Ovary (tissue), 9 donors: ENCODE data around the gene IHH. TPM values are rescaled to one million over a fixed set of nuclear protein-coding genes. Genes with fewer than 3 reads are reported as not detected.

Experiments used
- DNase-seq, 5 donors: peaks; one replicate each; pipeline ENCODE4 v3.0.0-alpha.2; 2019 to 2020
- H3K27ac ChIP-seq, 2 donors: fragments of 200-600 bp; one replicate each; pipeline versions ENCODE4 v1.5.1 to v1.8.0; 2019 to 2022
- H3K27me3 ChIP-seq: fragments of 200-600 bp; one replicate; pipeline ENCODE4 v1.8.0; 2022
- H3K36me3 ChIP-seq: fragments of 200-600 bp; sonication (generic); one replicate; pipeline ENCODE4 v1.5.1; 2019
- H3K4me1 ChIP-seq: one replicate; pipeline ENCODE4 v1.8.1; 2013; ENCODE audit warnings: mild to moderate bottlenecking, moderate library complexity; ENCODE audit not compliant: insufficient read depth
- H3K4me3 ChIP-seq: fragments of 200-600 bp; sonication (generic); one replicate; pipeline ENCODE4 v1.5.1; 2017
- H3K9me3 ChIP-seq, 2 donors: fragments of 200-600 bp in 1 of 2; sonication (generic) in 1 of 2; one replicate each; pipeline versions ENCODE4 v1.5.1 to v1.8.1; 2013 to 2019; ENCODE audit warnings: mild to moderate bottlenecking in 1 of 2, moderate library complexity in 1 of 2
- CTCF ChIP-seq, 3 donors: fragments of 450-650 bp in 2 of 3; fragments of 200-600 bp in 1 of 3; IDR thresholded peaks; one replicate each; pipeline versions ENCODE4 v1.5.1 to v1.8.0; 2016 to 2022; ENCODE audit warnings: antibody characterized with exemption in 3 of 3, mild to moderate bottlenecking in 1 of 3
- EP300 ChIP-seq: sonication (generic); formaldehyde crosslinking; IDR thresholded peaks from one replicate; pipeline ENCODE4 v1.6.1; 2017; ENCODE audit warnings: antibody characterized with exemption
- POLR2A ChIP-seq: fragments of 450-650 bp; IDR thresholded peaks from one replicate; pipeline ENCODE4 v1.6.1; 2017; ENCODE audit warnings: antibody characterized with exemption, mild to moderate bottlenecking, moderate library complexity
- WGBS, 3 donors: extraction: QIAGEN DNeasy Blood & Tissue Kit in 1 of 3; methylation state at CpG; one replicate each; pipeline versions ENCODE4 v1.1.5 to v1.1.7; 2013 to 2017; 5-methylcytosine and 5-hydroxymethylcytosine counted together
- intact Hi-C, 4 donors: fragments of 100-400 bp; cut with DNase I; formaldehyde crosslinking; loops; one replicate each; pipeline versions ENCODE4 v1.11.0 to v1.15.1; 2022 to 2023
- polyA plus RNA-seq, 2 donors: library from polyadenylated mRNA; stranded (reverse); fragments of 200-250 nt in 1 of 2; fragments of 350-450 nt in 1 of 2; fragmentation: Illumina TruSeq in 1 of 2; extraction: RNeasy Lipid Tissue Mini Kit (QIAGEN cat#74804) in 1 of 2; gene quantifications; one replicate each; pipeline ENCODE4 v1.2.3, GENCODE V29; 2013 to 2014
- total RNA-seq, 7 donors: library from RNA; depleted of rRNA in 2 of 7; stranded (reverse); fragments of >200 nt in 2 of 7; fragmentation: NEBNext Ultra II Directional in 3 of 7; extraction: Animal tissue kit (Norgen Biotek cat#: 25700) in 3 of 7; gene quantifications; one replicate each; pipeline versions ENCODE4 v1.1.0 to v1.2.4, GENCODE V29; 2016 to 2023
- donor health status: DM: no; HTN: no; CAD: no; lungs with moderate emphysema.
- donor health status: DM: no; HTN: no; CAD: no.
- donor health status: Bipolar disorder and iron deficiency.
- donor health status: DM: yes; HTN: yes; CAD: no.
- donor health status: DM: no; HTN: no; CAD: no.
- donor health status: DM: yes; HTN: yes; CAD: no.

The IHH gene
- total and polyA plus RNA-seq, 9 donors = 0.12 to 1.6 (median 0.36) TPM; not detected in 4

- Histone ChIP-seq H3K4me1 (no peaks in the 10 kb centered on the region), H3K27ac (no peak overlapping the region), H3K9me3 (no peaks in the 10 kb centered on the region), H3K27me3 (no peaks in the 10 kb centered on the region), H3K4me3 (no peak overlapping the region), H3K36me3 (no peaks in the 10 kb centered on the region)
- intact Hi-C loops = no loop called here
- DNase-seq = no peak
- WGBS, 3 donors = 49 to 54% (median 51%) methylated on average over 4 of the region's 4 CpGs
- TF ChIP-seq EP300 = no peak
- TF ChIP-seq POLR2A = no peak
- no peak for TF ChIP-seq CTCF (IDR thresholded peaks at IDR 0.05)
Measured at GRCh38 chr2:219104107-219105035, 43.6 kb upstream of the IHH start.

GRCh38 chr2:219099329-219099728 is 38.6 kb upstream of the IHH start:
- intact Hi-C loops = no loop called here
- Histone ChIP-seq H3K9me3 (no peaks in the 10 kb centered on the region), H3K4me1 (no peaks in the 10 kb centered on the region), H3K27me3 (no peaks in the 10 kb centered on the region), H3K4me3 (no peak overlapping the region), H3K36me3 (no peaks in the 10 kb centered on the region), H3K27ac (no peak overlapping the region)
- WGBS, 3 donors = 89 to 91% (median 90%) methylated on average over 1 of the region's 1 CpG
- no peak for DNase-seq
- TF ChIP-seq CTCF (IDR thresholded peaks at IDR 0.05) (no peak), POLR2A (no peak), EP300 (no peak)

GRCh38 chr2:219095406-219095935 is 34.8 kb upstream of the IHH start:
- WGBS, 3 donors = 84 to 100% (median 98%) methylated on average over 1 of the region's 1 CpG
- H3K27me3 ChIP-seq = no peaks in the 10 kb centered on the region
- H3K27ac ChIP-seq = no peak overlapping the region
- no peaks in the 10 kb centered on the region for H3K36me3 ChIP-seq
- H3K9me3 ChIP-seq = no peaks in the 10 kb centered on the region
- no peaks in the 10 kb centered on the region for H3K4me1 ChIP-seq
- TF ChIP-seq EP300 = no peak
- TF ChIP-seq CTCF (IDR thresholded peaks at IDR 0.05) = no peak
- no peak for TF ChIP-seq POLR2A
- intact Hi-C loops = no loop called here
- no peak overlapping the region for H3K4me3 ChIP-seq
- DNase-seq = no peak

GRCh38 chr2:219094171-219094570 is 33.5 kb upstream of the IHH start:
- H3K27ac ChIP-seq = no peak overlapping the region
- H3K4me1 ChIP-seq = no peaks in the 10 kb centered on the region
- no peak overlapping the region for H3K4me3 ChIP-seq
- WGBS, 3 donors = 78 to 85% (median 84%) methylated on average over 3 of the region's 3 CpGs
- no peaks in the 10 kb centered on the region for H3K36me3 ChIP-seq
- H3K27me3 ChIP-seq = no peaks in the 10 kb centered on the region
- H3K9me3 ChIP-seq = no peaks in the 10 kb centered on the region
- DNase-seq = no peak
- TF ChIP-seq CTCF (IDR thresholded peaks at IDR 0.05) (no peak), EP300 (no peak), POLR2A (no peak)
- intact Hi-C loops = no loop called here
